H1 (cell line): ENCODE data around the gene RXRA. TPM values are rescaled to one million over a fixed set of nuclear protein-coding genes. Genes with fewer than 3 reads are reported as not detected.

Source experiments
- CTCF ChIA-PET: fragments of 300-600 bp; sonication (Branson Sonifier 250); formaldehyde crosslinking; loops from one replicate; lab custom pipeline; 2021; ENCODE audit not compliant: partially characterized antibody; lab: Charles Lee
- POLR2A ChIA-PET: fragments of 300-600 bp; sonication (Branson Sonifier 250); formaldehyde crosslinking; loops from one replicate; lab custom pipeline; 2021; ENCODE audit warnings: inconsistent platforms; ENCODE audit not compliant: partially characterized antibody; lab: Charles Lee
- DNase-seq, 2 experiments: peaks; one replicate each; pipeline versions ENCODE4 v3.0.0 to v3.0.0-alpha.2; 2010 to 2022; ENCODE audit warnings: low spot score in 2 of 2, low read depth in 1 of 2, mixed read lengths in 1 of 2
- FAIRE-seq: peaks from 2 replicates; lab custom pipeline; 2011; peaks lifted over from hg19 to GRCh38; lab: Jason Lieb, UNC
- H2AFZ ChIP-seq: 2 replicates; pipeline ENCODE4 v1.8.1; 2012; ENCODE audit warnings: low read length, inconsistent platforms
- H2AK5ac ChIP-seq: 2 replicates; pipeline ENCODE4 v1.6.1; 2013; ENCODE audit warnings: low read depth, low read length
- H2BK120ac ChIP-seq: replicated peaks from 2 replicates; pipeline ENCODE3; 2013; ENCODE audit warnings: low read depth, low read length, inconsistent platforms
- H2BK12ac ChIP-seq: 2 replicates; pipeline ENCODE4 v1.6.1; 2013; ENCODE audit warnings: low read depth, low read length
- H2BK15ac ChIP-seq: 2 replicates; pipeline ENCODE4 v1.6.1; 2013; ENCODE audit warnings: low read length
- H2BK20ac ChIP-seq: 2 replicates; pipeline ENCODE4 v1.6.1; 2013; ENCODE audit warnings: low read length
- H2BK5ac ChIP-seq: 2 replicates; pipeline ENCODE4 v1.6.1; 2013; ENCODE audit warnings: low read depth, low read length
- H3K14ac ChIP-seq: 2 replicates; pipeline ENCODE4 v1.6.1; 2013; ENCODE audit warnings: inconsistent platforms; ENCODE audit not compliant: insufficient read length
- H3K18ac ChIP-seq: 2 replicates; pipeline ENCODE4 v1.6.1; 2013; ENCODE audit warnings: low read length; ENCODE audit errors: extremely low read depth
- H3K23ac ChIP-seq: 2 replicates; pipeline ENCODE4 v1.6.1; 2013; ENCODE audit warnings: inconsistent platforms; ENCODE audit not compliant: insufficient read length
- H3K23me2 ChIP-seq: 2 replicates; pipeline ENCODE4 v1.6.1; 2013; ENCODE audit warnings: low read depth, low read length
- H3K27ac ChIP-seq: 2 replicates; pipeline ENCODE4 v1.6.1; 2011; ENCODE audit warnings: low read depth, low read length, inconsistent platforms
- H3K27me3 ChIP-seq, 4 experiments: replicated peaks in 1 of 4; 1 replicate in 1 of 4; 2 replicates in 3 of 4; pipeline versions ENCODE4 v1.6.1 to v1.8.1; 2011 to 2013; ENCODE audit warnings: low read length in 3 of 4, mild to moderate bottlenecking in 3 of 4, inconsistent platforms in 2 of 4, mixed read lengths in 2 of 4, moderate library complexity in 1 of 4; ENCODE audit not compliant: control insufficient read depth in 3 of 4, insufficient read depth in 3 of 4; ENCODE audit errors: extremely low read depth in 1 of 4
- H3K36me3 ChIP-seq, 4 experiments: 2 replicates each; pipeline versions ENCODE4 v1.6.1 to v1.8.1; 2011 to 2013; ENCODE audit warnings: mild to moderate bottlenecking in 4 of 4, low read length in 3 of 4, moderate library complexity in 2 of 4, control low read depth in 1 of 4, inconsistent platforms in 1 of 4; ENCODE audit not compliant: insufficient read depth in 4 of 4, control insufficient read depth in 2 of 4
- H3K4ac ChIP-seq: replicated peaks from 2 replicates; pipeline ENCODE3; 2013; ENCODE audit warnings: low read length, low read depth, mixed read lengths, inconsistent platforms; ENCODE audit not compliant: insufficient read length
- H3K4me1 ChIP-seq, 4 experiments: replicated peaks in 1 of 4; 1 replicate in 1 of 4; 2 replicates in 3 of 4; pipeline versions ENCODE4 v1.6.1 to v1.8.1; 2011 to 2013; ENCODE audit warnings: low read length in 3 of 4, inconsistent platforms in 2 of 4, mixed read lengths in 1 of 4; ENCODE audit not compliant: insufficient read depth in 4 of 4, control insufficient read depth in 3 of 4
- H3K4me2 ChIP-seq, 2 experiments: 2 replicates each; pipeline versions ENCODE4 v1.6.1 to v1.8.1; 2011 to 2013; ENCODE audit warnings: low read depth in 2 of 2, low read length in 2 of 2, control low read depth in 1 of 2, inconsistent platforms in 1 of 2, mild to moderate bottlenecking in 1 of 2; ENCODE audit not compliant: insufficient read depth in 1 of 2
- H3K4me3 ChIP-seq, 4 experiments: fragments of 200-600, 300-600 bp in 1 of 4; sonication (generic), shearing (Covaris generic), sonication (Bioruptor Twin) in 1 of 4; 2 replicates each; pipeline versions ENCODE4 v1.5.1 to v1.8.1; 2011 to 2016; ENCODE audit warnings: low read length in 4 of 4, low read depth in 3 of 4, control low read depth in 2 of 4, inconsistent platforms in 2 of 4, mild to moderate bottlenecking in 2 of 4, mixed read lengths in 1 of 4, moderate library complexity in 1 of 4; ENCODE audit not compliant: insufficient read depth in 2 of 4; ENCODE audit errors: extremely low read depth in 1 of 4
- H3K56ac ChIP-seq: replicated peaks from 2 replicates; pipeline ENCODE3; 2013; ENCODE audit warnings: low read depth, mild to moderate bottlenecking, mixed read lengths, low read length, inconsistent platforms; ENCODE audit not compliant: insufficient read length
- H3K79me1 ChIP-seq: 2 replicates; pipeline ENCODE4 v1.6.1; 2013; ENCODE audit warnings: low read depth, low read length, control low read depth
- H3K79me2 ChIP-seq, 2 experiments: 2 replicates each; pipeline versions ENCODE4 v1.6.1 to v1.8.1; 2012 to 2013; ENCODE audit warnings: low read length in 2 of 2, mild to moderate bottlenecking in 2 of 2, inconsistent platforms in 1 of 2; ENCODE audit not compliant: insufficient read depth in 2 of 2, control insufficient read depth in 1 of 2
- H3K9ac ChIP-seq, 4 experiments: replicated peaks in 1 of 4; 1 replicate in 1 of 4; 2 replicates in 3 of 4; pipeline versions ENCODE4 v1.6.1 to v1.8.1; 2011 to 2013; ENCODE audit warnings: low read depth in 3 of 4, low read length in 3 of 4, control low read depth in 2 of 4, mild to moderate bottlenecking in 2 of 4, moderate library complexity in 2 of 4, inconsistent platforms in 1 of 4; ENCODE audit errors: extremely low read depth in 1 of 4
- H3K9me3 ChIP-seq, 2 experiments: 2 replicates each; pipeline versions ENCODE4 v1.6.1 to v1.8.1; 2012 to 2013; ENCODE audit warnings: mild to moderate bottlenecking in 2 of 2, moderate library complexity in 2 of 2, control low read depth in 1 of 2, inconsistent platforms in 1 of 2, low read depth in 1 of 2, low read length in 1 of 2, mixed read lengths in 1 of 2; ENCODE audit not compliant: insufficient read depth in 2 of 2
- H4K20me1 ChIP-seq, 2 experiments: replicated peaks in 1 of 2; 2 replicates each; pipeline versions ENCODE3 to v1.8.1; 2011 to 2013; ENCODE audit warnings: inconsistent platforms in 2 of 2, low read length in 2 of 2, mild to moderate bottlenecking in 1 of 2; ENCODE audit not compliant: insufficient read depth in 2 of 2, control insufficient read depth in 1 of 2
- H4K5ac ChIP-seq: 2 replicates; pipeline ENCODE4 v1.6.1; 2013; ENCODE audit warnings: low read length, low read depth, mixed read lengths, inconsistent platforms; ENCODE audit not compliant: insufficient read length
- H4K8ac ChIP-seq: 2 replicates; pipeline ENCODE4 v1.8.0; 2013; ENCODE audit warnings: mild to moderate bottlenecking, moderate library complexity, low read length, inconsistent platforms; ENCODE audit not compliant: insufficient read depth; ENCODE audit errors: extremely low read depth
- H4K91ac ChIP-seq: replicated peaks from 2 replicates; pipeline ENCODE3; 2013; ENCODE audit warnings: low read length, mixed read lengths, inconsistent platforms; ENCODE audit not compliant: insufficient read length
- EP300 ChIP-seq, 2 experiments: IDR thresholded peaks; 1 replicate in 1 of 2; 2 replicates in 1 of 2; pipeline ENCODE4 v1.6.1; 2011 to 2012; ENCODE audit warnings: low read depth in 2 of 2, low read length in 2 of 2, mild to moderate bottlenecking in 2 of 2, borderline replicate concordance in 1 of 2, inconsistent platforms in 1 of 2, moderate library complexity in 1 of 2
- WGBS, 2 experiments: shearing (Covaris generic) in 1 of 2; methylation state at CpG; one replicate each; pipeline versions ENCODE4 v1.1.6 to v1.1.7; 2013 to 2015; ENCODE audit warnings: low lambda C conversion rate in 2 of 2, mixed read lengths in 2 of 2, inconsistent platforms in 1 of 2, low coverage in 1 of 2, missing lambda C conversion rate in 1 of 2; ENCODE audit not compliant: insufficient replicate concordance in 2 of 2, insufficient coverage in 1 of 2, insufficient read length in 1 of 2; ENCODE audit errors: extremely low coverage in 1 of 2, missing lambda C conversion rate in 1 of 2; 5-methylcytosine and 5-hydroxymethylcytosine counted together
- polyA plus RNA-seq, 7 experiments: library from polyadenylated mRNA; depleted of rRNA in 3 of 7; stranded (reverse) in 5 of 7; unstranded in 2 of 7; fragments of >200 nt in 5 of 7; fragments of 200-250 nt in 2 of 7; gene quantifications; 1 replicate in 5 of 7; 2 replicates in 1 of 7; 4 replicates in 1 of 7; pipeline versions ENCODE4 v1.2.1 to v1.2.3, GENCODE V29; 2011 to 2013; ENCODE audit warnings: missing spikeins in 2 of 7, mixed read lengths in 2 of 7
- total RNA-seq: library from RNA; stranded (reverse); fragmentation: NEBNext Ultra II Directional; extraction: Animal tissue kit (Norgen Biotek cat#: 25700); gene quantifications from 2 replicates; pipeline ENCODE4 v1.2.1, GENCODE V29; 2021
- TF ChIP-seq, protein P1 (sequence below): IDR thresholded peaks from 2 replicates; pipeline ENCODE4 v1.6.1; 2012; ENCODE audit warnings: inconsistent platforms

The RXRA gene
- total and polyA plus RNA-seq, 2 of the 8 experiments (the other 6 are each of a cell fraction or from before 2014, with no cell fraction given), result 9.8 to 29.4 TPM

DNA sequence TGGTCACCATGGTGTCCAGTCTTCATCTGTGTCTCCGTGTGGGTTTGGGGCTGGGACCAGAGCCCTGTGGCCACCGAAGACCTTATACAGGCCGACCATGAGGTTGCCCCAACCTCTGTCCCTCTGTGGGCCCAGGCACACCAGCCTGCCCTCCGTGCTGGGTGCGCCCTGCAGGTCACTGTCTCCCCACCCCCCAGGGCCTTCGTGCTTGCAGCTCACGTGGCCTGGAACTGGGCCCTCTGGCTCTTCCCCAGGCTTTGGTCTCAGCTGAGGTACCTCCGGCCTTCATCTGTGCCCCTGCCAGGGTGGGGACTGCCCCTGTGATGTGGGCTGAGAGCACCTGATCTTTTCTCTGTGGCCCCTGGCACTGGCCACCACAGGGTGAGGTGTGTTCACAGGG, 92.1 kb downstream of the RXRA start:
- H3K9ac ChIP-seq, result no peak overlapping the region
- 0 out of 7 replicates have a peak, but pooled peaks cover 0 to 3% (median 0%) of the 10 kb centered on the region in 4 experiments for H3K4me1 ChIP-seq
- no peak overlapping the region for H3K4me2 ChIP-seq
- H3K23ac ChIP-seq, result no peak overlapping the region
- H2BK12ac ChIP-seq, result no peak overlapping the region
- no peak overlapping the region for H2AFZ ChIP-seq
- no peak overlapping the region for H4K5ac ChIP-seq
- WGBS, 2 experiments, result 89% methylated on average over 8 of the region's 8 CpGs; no CpG with 5 or more reads in 1 of the 2 experiments
- no peak overlapping the region for H3K14ac ChIP-seq
- no peaks in the 10 kb centered on the region for H3K23me2 ChIP-seq
- no peak overlapping the region for H3K56ac ChIP-seq
- H2BK5ac ChIP-seq, result no peak overlapping the region
- H2BK120ac ChIP-seq, result no peak overlapping the region
- no peak overlapping the region for H3K4me3 ChIP-seq
- H3K79me2 ChIP-seq, result no peaks in the 10 kb centered on the region
- TF ChIP-seq, protein P1, sequence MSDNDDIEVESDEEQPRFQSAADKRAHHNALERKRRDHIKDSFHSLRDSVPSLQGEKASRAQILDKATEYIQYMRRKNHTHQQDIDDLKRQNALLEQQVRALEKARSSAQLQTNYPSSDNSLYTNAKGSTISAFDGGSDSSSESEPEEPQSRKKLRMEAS, result no peak
- TF ChIP-seq EP300 (IDR thresholded peaks at IDR 0.05; ENCODE audit: borderline replicate concordance in 1 of 2, low read depth in 2 of 2, low read length in 2 of 2), result no peak
- no peak overlapping the region for H4K91ac ChIP-seq
- peaks cover 4 to 6% of the 10 kb centered on the region in 2 experiments for H4K20me1 ChIP-seq
- no peaks in the 10 kb centered on the region for H3K9me3 ChIP-seq
- peak overlapping the region; percentile 80; the same call in 1 of the 2 replicates for H4K8ac ChIP-seq
- H2AK5ac ChIP-seq, result no peak overlapping the region
- DNase-seq (no peak), FAIRE-seq (no peak)
- CTCF ChIA-PET, result interaction anchor here (0.9 to 1.3 kb wide), 5 partner anchors 10 to 209 kb away, joined by 3 to 6 read pairs (median 3); no protein-coding TSS in a partner anchor
- POLR2A ChIA-PET, result no interaction called here
- no peaks in the 10 kb centered on the region for H3K27me3 ChIP-seq
- H3K36me3 ChIP-seq, result peaks cover 0 to 6% (median 0%) of the 10 kb centered on the region in 4 experiments; a peak in 2 of 8 replicates
- H3K79me1 ChIP-seq, result no peaks in the 10 kb centered on the region; the same call in 1 of the 2 replicates
- no peak overlapping the region for H3K4ac ChIP-seq
- H2BK15ac ChIP-seq, result no peak overlapping the region
- H3K18ac ChIP-seq, result no peak overlapping the region
- H3K27ac ChIP-seq, result no peak overlapping the region
- no peak overlapping the region for H2BK20ac ChIP-seq
